Activated T-helper 1 cell treated with anti-CD3 and anti-CD28 coated beads, Interleukin-12 subunit alpha, Interleukin-12 subunit beta, Interleukin-2, Interleukin-4 antibody, amounts not matched to agents 30 ng/mL and 10 ng/mL and 1 ng/mL, durations not matched to agents 14 hours and 24 hours and 36 hours (primary cell): ENCODE results near the gene SNRNP35. TPM values are rescaled to one million over a fixed set of nuclear protein-coding genes. Genes with fewer than 3 reads are reported as not detected.
"Not testable (repeated sequence)": the region's sequence is repeated elsewhere in the genome, so short reads cannot be mapped to it uniquely, and the experiment has no call there.

Experiments
- DNase-seq: peaks from one replicate; pipeline ENCODE4 v3.0.0; 2021; ENCODE audit warnings: low spot score
- H3K27ac Mint-ChIP-seq: one replicate; pipeline ENCODE4 v1.8.0; 2021; ENCODE audit warnings: mild to moderate bottlenecking, mixed read lengths
- H3K27me3 Mint-ChIP-seq: one replicate; pipeline ENCODE4 v1.8.0; 2022; ENCODE audit warnings: mild to moderate bottlenecking, moderate library complexity, mixed read lengths; ENCODE audit not compliant: insufficient read depth
- H3K36me3 Mint-ChIP-seq: one replicate; pipeline ENCODE4 v1.8.0; 2021; ENCODE audit warnings: low read depth, mixed read lengths
- H3K4me1 Mint-ChIP-seq: one replicate; pipeline ENCODE4 v1.8.0; 2021; ENCODE audit warnings: low read depth, mixed read lengths
- H3K4me3 Mint-ChIP-seq: one replicate; pipeline ENCODE4 v1.8.0; 2021; ENCODE audit warnings: mild to moderate bottlenecking, moderate library complexity, mixed read lengths
- H3K9me3 Mint-ChIP-seq: one replicate; pipeline ENCODE4 v1.8.0; 2021; ENCODE audit warnings: mixed read lengths
- intact Hi-C: fragments of 100-400 bp; cut with micrococcal nuclease; formaldehyde crosslinking; loops from one replicate; pipeline ENCODE4 v1.15.1; 2024
- total RNA-seq: library from RNA; stranded (reverse); gene quantifications from 2 replicates; pipeline ENCODE4 v1.2.3, GENCODE V29; 2022

SNRNP35 gene
- total RNA-seq, 1 donor from 2014 or later = 34.5 TPM

- H3K4me3 Mint-ChIP-seq, intact Hi-C loops, DNase-seq, H3K27ac Mint-ChIP-seq, H3K9me3 Mint-ChIP-seq, H3K27me3 Mint-ChIP-seq: not testable (repeated sequence)
- peaks cover 27% of the 10 kb centered on the region for H3K4me1 Mint-ChIP-seq
- H3K36me3 Mint-ChIP-seq = peaks cover 26% of the 10 kb centered on the region
Measured at GRCh38 chr12:123463174-123463573, 5.2 kb downstream of the SNRNP35 start.

GRCh38 chr12:123465084-123465483, 7.1 kb downstream of the SNRNP35 start:
- intact Hi-C loops = no loop called here
- Mint-ChIP-seq H3K27me3 (no peaks in the 10 kb centered on the region), H3K4me1 (peaks cover 19% of the 10 kb centered on the region), H3K9me3 (no peaks in the 10 kb centered on the region), H3K27ac (no peak overlapping the region), H3K36me3 (peaks cover 21% of the 10 kb centered on the region), H3K4me3 (no peak overlapping the region)
- DNase-seq = no peak

GRCh38 chr12:123468786-123469185, 10.8 kb downstream of the SNRNP35 start:
- Mint-ChIP-seq H3K4me1 (peaks cover 10% of the 10 kb centered on the region), H3K4me3 (no peak overlapping the region), H3K27me3 (no peaks in the 10 kb centered on the region), H3K36me3 (peaks cover 23% of the 10 kb centered on the region), H3K27ac (no peak overlapping the region), H3K9me3 (no peaks in the 10 kb centered on the region)
- DNase-seq = no peak
- intact Hi-C loops = no loop called here

- H3K4me3 Mint-ChIP-seq = no peak overlapping the region
- intact Hi-C loops = no loop called here
- H3K36me3 Mint-ChIP-seq = peaks cover 20% of the 10 kb centered on the region
- no peak overlapping the region for H3K27ac Mint-ChIP-seq
- DNase-seq = no peak
- no peaks in the 10 kb centered on the region for H3K27me3 Mint-ChIP-seq
- no peaks in the 10 kb centered on the region for H3K9me3 Mint-ChIP-seq
- H3K4me1 Mint-ChIP-seq = peaks cover 10% of the 10 kb centered on the region
Measured at GRCh38 chr12:123469978-123470377, 12.0 kb downstream of the SNRNP35 start.

- DNase-seq = no peak
- H3K9me3 Mint-ChIP-seq = no peaks in the 10 kb centered on the region
- H3K27me3 Mint-ChIP-seq = no peaks in the 10 kb centered on the region
- H3K4me1 Mint-ChIP-seq = peaks cover 9% of the 10 kb centered on the region
- H3K36me3 Mint-ChIP-seq = peaks cover 9% of the 10 kb centered on the region
- H3K4me3 Mint-ChIP-seq = no peak overlapping the region
- no peak overlapping the region for H3K27ac Mint-ChIP-seq
- intact Hi-C loops = no loop called here
Measured at GRCh38 chr12:123471374-123472068, 13.6 kb downstream of the SNRNP35 start.

GRCh38 chr12:123472438-123472849, 14.5 kb downstream of the SNRNP35 start:
- Mint-ChIP-seq H3K27me3 (no peaks in the 10 kb centered on the region), H3K9me3 (no peaks in the 10 kb centered on the region)
- intact Hi-C loops = no loop called here

GRCh38 chr12:123474485-123475245, 16.7 kb downstream of the SNRNP35 start:
- Mint-ChIP-seq H3K4me3 (no peak overlapping the region), H3K36me3 (peaks cover 9% of the 10 kb centered on the region), H3K4me1 (peaks cover 10% of the 10 kb centered on the region), H3K9me3 (no peaks in the 10 kb centered on the region), H3K27me3 (no peaks in the 10 kb centered on the region), H3K27ac (peak overlapping the region; percentile 41)
- intact Hi-C loops = no loop called here
- DNase-seq = no peak

More at GRCh38 chr12:123472438-123472849, 14.5 kb downstream of the SNRNP35 start:
- H3K27ac Mint-ChIP-seq = no peak overlapping the region
- no peak for DNase-seq
- H3K4me1 Mint-ChIP-seq = peaks cover 9% of the 10 kb centered on the region
- H3K4me3 Mint-ChIP-seq = no peak overlapping the region
- peaks cover 9% of the 10 kb centered on the region for H3K36me3 Mint-ChIP-seq

GRCh38 chr12:123475246-123475703, 17.3 kb downstream of the SNRNP35 start:
- H3K36me3 Mint-ChIP-seq = peaks cover 9% of the 10 kb centered on the region
- no peak for DNase-seq
- peak overlapping the region; percentile 41 for H3K27ac Mint-ChIP-seq
- intact Hi-C loops = no loop called here
- no peaks in the 10 kb centered on the region for H3K27me3 Mint-ChIP-seq
- no peak overlapping the region for H3K4me3 Mint-ChIP-seq
- H3K9me3 Mint-ChIP-seq = no peaks in the 10 kb centered on the region
- H3K4me1 Mint-ChIP-seq = peaks cover 14% of the 10 kb centered on the region

- H3K4me1 Mint-ChIP-seq = peaks cover 14% of the 10 kb centered on the region
- peaks cover 3% of the 10 kb centered on the region for H3K36me3 Mint-ChIP-seq
- no peaks in the 10 kb centered on the region for H3K9me3 Mint-ChIP-seq
- no peaks in the 10 kb centered on the region for H3K27me3 Mint-ChIP-seq
- H3K27ac Mint-ChIP-seq = no peak overlapping the region
- no peak for DNase-seq
- intact Hi-C loops = no loop called here
- no peak overlapping the region for H3K4me3 Mint-ChIP-seq
Measured at GRCh38 chr12:123478069-123478468, 20.1 kb downstream of the SNRNP35 start.

GRCh38 chr12:123478762-123479161, 20.8 kb downstream of the SNRNP35 start:
- Mint-ChIP-seq H3K27ac (no peak overlapping the region), H3K9me3 (no peaks in the 10 kb centered on the region), H3K4me3 (no peak overlapping the region), H3K4me1 (peaks cover 16% of the 10 kb centered on the region), H3K27me3 (no peaks in the 10 kb centered on the region), H3K36me3 (peaks cover 3% of the 10 kb centered on the region)
- DNase-seq = no peak
- intact Hi-C loops = no loop called here

- Mint-ChIP-seq H3K4me1 (peaks cover 25% of the 10 kb centered on the region), H3K9me3 (no peaks in the 10 kb centered on the region), H3K4me3 (no peak overlapping the region), H3K27me3 (no peaks in the 10 kb centered on the region), H3K27ac (peak overlapping the region; percentile 44), H3K36me3 (peaks cover 3% of the 10 kb centered on the region)
- no peak for DNase-seq
- intact Hi-C loops = no loop called here
Measured at GRCh38 chr12:123479442-123480180, 21.7 kb downstream of the SNRNP35 start.

GRCh38 chr12:123481251-123481650, 23.3 kb downstream of the SNRNP35 start:
- peaks cover 16% of the 10 kb centered on the region for H3K4me1 Mint-ChIP-seq
- H3K27me3 Mint-ChIP-seq, H3K9me3 Mint-ChIP-seq, H3K4me3 Mint-ChIP-seq, H3K36me3 Mint-ChIP-seq, H3K27ac Mint-ChIP-seq, intact Hi-C loops, DNase-seq: not testable (repeated sequence)

- no peak for DNase-seq
- Mint-ChIP-seq H3K9me3 (no peaks in the 10 kb centered on the region), H3K27me3 (peaks cover 2% of the 10 kb centered on the region), H3K4me3 (no peak overlapping the region), H3K36me3 (no peaks in the 10 kb centered on the region), H3K27ac (no peak overlapping the region), H3K4me1 (peaks cover 16% of the 10 kb centered on the region)
- intact Hi-C loops = no loop called here
Measured at GRCh38 chr12:123482876-123483275, 24.9 kb downstream of the SNRNP35 start.
